Right lobe of liver (tissue), 6 donors: ENCODE measurements around the gene KDM4C. TPM values are rescaled to one million over a fixed set of nuclear protein-coding genes. Genes with fewer than 3 reads are reported as not detected.

Experiments used
- ATAC-seq, 4 donors: fragments of 200-7000 bp; cut with Tn5 transposase; one replicate each; pipeline ENCODE4 v1.9.1; 2020; ENCODE audit warnings: mild to moderate bottlenecking in 4 of 4, moderate library complexity in 4 of 4
- DNase-seq, 3 donors: peaks; one replicate each; pipeline ENCODE4 v3.0.0-alpha.2; 2020
- H3K27ac ChIP-seq, 3 donors: fragments of 200-600 bp; one replicate each; pipeline ENCODE4 v1.8.0; 2022
- H3K27me3 ChIP-seq, 2 donors: fragments of 200-600 bp; one replicate each; pipeline ENCODE4 v1.8.0; 2022
- H3K36me3 ChIP-seq, 4 donors: fragments of 200-600 bp; sonication (generic) in 1 of 4; one replicate each; pipeline versions ENCODE4 v1.5.1 to v1.8.0; 2017 to 2022; ENCODE audit warnings: control low read depth in 1 of 4
- H3K4me1 ChIP-seq, 4 donors: fragments of 200-600 bp; sonication (generic) in 1 of 4; one replicate each; pipeline versions ENCODE4 v1.5.1 to v1.8.0; 2017 to 2022; ENCODE audit warnings: control low read depth in 1 of 4
- H3K4me3 ChIP-seq, 3 donors: fragments of 200-600 bp; one replicate each; pipeline ENCODE4 v1.8.0; 2022
- H3K9me3 ChIP-seq, 4 donors: fragments of 200-600 bp; sonication (generic) in 1 of 4; one replicate each; pipeline versions ENCODE4 v1.5.1 to v1.8.0; 2017 to 2022; ENCODE audit warnings: control low read depth in 1 of 4
- CTCF ChIP-seq, 4 donors: fragments of 200-600 bp in 3 of 4; fragments of 450-650 bp in 1 of 4; IDR thresholded peaks; one replicate each; pipeline versions ENCODE4 v1.5.1 to v1.8.0; 2016 to 2022; ENCODE audit warnings: antibody characterized with exemption in 4 of 4, mild to moderate bottlenecking in 2 of 4
- POLR2A ChIP-seq: fragments of 450-650 bp; IDR thresholded peaks from one replicate; pipeline ENCODE4 v1.6.1; 2017; ENCODE audit warnings: antibody characterized with exemption, mild to moderate bottlenecking
- WGBS: methylation state at CpG from one replicate; pipeline ENCODE4 v1.1.6; 2018; ENCODE audit warnings: low coverage, low lambda C conversion rate; ENCODE audit not compliant: insufficient coverage; ENCODE audit errors: missing lambda C conversion rate; 5-methylcytosine and 5-hydroxymethylcytosine counted together
- intact Hi-C, 2 donors: fragments of 100-400 bp; cut with DNase I; formaldehyde crosslinking; loops; one replicate each; pipeline versions ENCODE4 v1.11.2 to v1.14.1; 2022
- total RNA-seq, 6 experiments: library from RNA; depleted of rRNA in 2 of 6; stranded (reverse); fragments of >200 nt in 2 of 6; fragmentation: NEBNext Ultra II Directional in 3 of 6; extraction: Animal tissue kit (Norgen Biotek cat#: 25700) in 3 of 6; gene quantifications; one replicate each; pipeline versions ENCODE4 v1.1.0 to v1.2.4, GENCODE V29; 2016 to 2023
- donor health status: DM: no; HTN: yes; CAD: no.
- donor health status: DM: no; HTN: no; CAD: no.
- donor health status: DM: no; HTN: no; CAD: no.
- donor health status: DM: no; HTN: yes; CAD: no.
- donor health status: DM: no; HTN: yes; CAD: no.

The KDM4C gene
- total RNA-seq, 6 experiments from 2014 or later, result 14.1 to 20.9 (median 15.3) TPM

GRCh38 chr9:7130266-7130820 lies 372.6 kb downstream of the KDM4C start:
- no peaks in the 10 kb centered on the region for H3K9me3 ChIP-seq
- 95% methylated on average over 4 of the region's 4 CpGs for WGBS
- H3K27me3 ChIP-seq, result no peaks in the 10 kb centered on the region
- DNase-seq (no peak), ATAC-seq (no peak)
- no peak overlapping the region for H3K4me3 ChIP-seq
- TF ChIP-seq POLR2A, result no peak
- no peak for TF ChIP-seq CTCF (IDR thresholded peaks at IDR 0.05)
- H3K36me3 ChIP-seq, result peaks cover 0 to 15% (median 3%) of the 10 kb centered on the region in 4 donors
- H3K27ac ChIP-seq, result no peak overlapping the region
- intact Hi-C loops, result no loop called here
- H3K4me1 ChIP-seq, result no peaks in the 10 kb centered on the region

GRCh38 chr9:7132605-7133004 lies 374.8 kb downstream of the KDM4C start:
- DNase-seq (no peak), ATAC-seq (no peak)
- intact Hi-C loops, result no loop called here
- no peaks in the 10 kb centered on the region for H3K27me3 ChIP-seq
- H3K36me3 ChIP-seq, result peaks cover 0 to 16% (median 3%) of the 10 kb centered on the region in 4 donors
- H3K27ac ChIP-seq, result no peak overlapping the region
- TF ChIP-seq POLR2A (no peak), CTCF (IDR thresholded peaks at IDR 0.05) (no peak)
- 0% methylated on average over 1 of the region's 1 CpG for WGBS
- H3K9me3 ChIP-seq, result no peaks in the 10 kb centered on the region
- no peaks in the 10 kb centered on the region for H3K4me1 ChIP-seq
- no peak overlapping the region for H3K4me3 ChIP-seq

- no peak overlapping the region for H3K27ac ChIP-seq
- no peak for DNase-seq
- no peaks in the 10 kb centered on the region for H3K27me3 ChIP-seq
- TF ChIP-seq POLR2A (no peak), CTCF (IDR thresholded peaks at IDR 0.05) (no peak)
- H3K4me1 ChIP-seq, result no peaks in the 10 kb centered on the region
- H3K9me3 ChIP-seq, result no peaks in the 10 kb centered on the region
- WGBS, result 84% methylated on average over 4 of the region's 4 CpGs
- intact Hi-C loops, result no loop called here
- H3K36me3 ChIP-seq, result peaks cover 0 to 6% (median 3%) of the 10 kb centered on the region in 4 donors
- no peak for ATAC-seq
- no peak overlapping the region for H3K4me3 ChIP-seq
Observed at GRCh38 chr9:7135735-7136134, 378.0 kb downstream of the KDM4C start.

GRCh38 chr9:7137040-7137439 lies 379.3 kb downstream of the KDM4C start:
- WGBS, result 79% methylated on average over 6 of the region's 6 CpGs
- TF ChIP-seq POLR2A (no peak), CTCF (IDR thresholded peaks at IDR 0.05) (no peak)
- H3K4me1 ChIP-seq, result no peaks in the 10 kb centered on the region
- no peak overlapping the region for H3K27ac ChIP-seq
- intact Hi-C loops, result no loop called here
- no peaks in the 10 kb centered on the region for H3K9me3 ChIP-seq
- ATAC-seq, result peak in 2 of 4 donors; percentile 48 to 80
- no peak for DNase-seq
- peaks cover 0 to 6% (median 3%) of the 10 kb centered on the region in 4 donors for H3K36me3 ChIP-seq
- no peak overlapping the region for H3K4me3 ChIP-seq
- H3K27me3 ChIP-seq, result no peaks in the 10 kb centered on the region
